ENCODE measurements around the gene ODC1. TPM values are rescaled to one million over a fixed set of nuclear protein-coding genes. Genes with fewer than 3 reads are reported as not detected.

Gene ODC1
- polyA plus RNA-seq, 4 donors = 330 to 428 (median 385) TPM

- no peak for DNase-seq (ENCODE audit: low read depth in 4 of 4, low spot score in 2 of 4)
Measured at GRCh38 chr2:10436583-10437110, 11.5 kb downstream of the ODC1 start.

- DNase-seq (ENCODE audit: low read depth in 4 of 4, low spot score in 2 of 4) = no peak
Measured at GRCh38 chr2:10435820-10436204, 12.3 kb downstream of the ODC1 start.

GRCh38 chr2:10434886-10435819 is 13.0 kb downstream of the ODC1 start:
- DNase-seq (ENCODE audit: low read depth in 4 of 4, low spot score in 2 of 4) = peak in 2 of 4 donors; percentile 54 to 67

GRCh38 chr2:10433947-10434885 is 13.9 kb downstream of the ODC1 start:
- DNase-seq (ENCODE audit: low read depth in 4 of 4, low spot score in 2 of 4) = no peak

- DNase-seq (ENCODE audit: low read depth in 4 of 4, low spot score in 2 of 4) = no peak
Measured at GRCh38 chr2:10433264-10433946, 14.7 kb downstream of the ODC1 start.

GRCh38 chr2:10432311-10433181 is 15.6 kb downstream of the ODC1 start:
- DNase-seq (ENCODE audit: low read depth in 4 of 4, low spot score in 2 of 4) = no peak

- no peak for DNase-seq (ENCODE audit: low read depth in 4 of 4, low spot score in 2 of 4)
Measured at GRCh38 chr2:10431797-10432196, 16.3 kb downstream of the ODC1 start.

- no peak for DNase-seq (ENCODE audit: low read depth in 4 of 4, low spot score in 2 of 4)
Measured at GRCh38 chr2:10430886-10431622, 17.1 kb downstream of the ODC1 start.

- DNase-seq (ENCODE audit: low read depth in 4 of 4, low spot score in 2 of 4) = no peak
Measured at GRCh38 chr2:10428924-10429323, 19.2 kb downstream of the ODC1 start.

GRCh38 chr2:10428355-10428754 is 19.8 kb downstream of the ODC1 start:
- no peak for DNase-seq (ENCODE audit: low read depth in 4 of 4, low spot score in 2 of 4)

- no peak for DNase-seq (ENCODE audit: low read depth in 4 of 4, low spot score in 2 of 4)
Measured at GRCh38 chr2:10427618-10427949, 20.5 kb downstream of the ODC1 start.

- peak in 1 of 4 donors; percentile 47 for DNase-seq (ENCODE audit: low read depth in 4 of 4, low spot score in 2 of 4)
Measured at GRCh38 chr2:10426726-10427617, 21.2 kb downstream of the ODC1 start.

GRCh38 chr2:10425699-10426098 is 22.4 kb downstream of the ODC1 start:
- no peak for DNase-seq (ENCODE audit: low read depth in 4 of 4, low spot score in 2 of 4)

- DNase-seq (ENCODE audit: low read depth in 4 of 4, low spot score in 2 of 4) = no peak
Measured at GRCh38 chr2:10424916-10425505, 23.1 kb downstream of the ODC1 start.

GRCh38 chr2:10424051-10424450 is 24.1 kb downstream of the ODC1 start:
- DNase-seq (ENCODE audit: low read depth in 4 of 4, low spot score in 2 of 4) = no peak

- DNase-seq (ENCODE audit: low read depth in 4 of 4, low spot score in 2 of 4) = no peak
Measured at GRCh38 chr2:10423400-10423774, 24.7 kb downstream of the ODC1 start.

- no peak for DNase-seq (ENCODE audit: low read depth in 4 of 4, low spot score in 2 of 4)
Measured at GRCh38 chr2:10422732-10423399, 25.3 kb downstream of the ODC1 start.
